GM12878 (cell line): ENCODE data around the gene ANKRD44. TPM values are rescaled to one million over a fixed set of nuclear protein-coding genes. Genes with fewer than 3 reads are reported as not detected.

Experiments used
- E4F1 ChIP-seq: fragments of 450-650 bp; IDR thresholded peaks from 2 replicates; pipeline ENCODE4 v1.6.1; 2018; ENCODE audit warnings: borderline replicate concordance, mild to moderate bottlenecking; ENCODE audit not compliant: partially characterized antibody
- ELK1 ChIP-seq: IDR thresholded peaks from 2 replicates; pipeline ENCODE4 v1.6.1; 2012; ENCODE audit warnings: low read depth, low read length, improper control_type of control experiment
- JUNB ChIP-seq: IDR thresholded peaks from 2 replicates; pipeline ENCODE4 v1.6.1; 2016; ENCODE audit warnings: antibody characterized with exemption, mild to moderate bottlenecking
- KDM1A ChIP-seq: fragments of 200-600 bp; sonication (generic); IDR thresholded peaks from 2 replicates; pipeline ENCODE4 v1.6.1; 2016; ENCODE audit warnings: borderline replicate concordance
- NR2C1 ChIP-seq: fragments of 450-650 bp; IDR thresholded peaks from 2 replicates; pipeline ENCODE4 v1.6.1; 2017; ENCODE audit warnings: antibody characterized with exemption, mild to moderate bottlenecking, moderate library complexity
- PBX3 ChIP-seq: IDR thresholded peaks from 2 replicates; pipeline ENCODE4 v1.6.1; 2011; ENCODE audit warnings: mild to moderate bottlenecking, low read depth, low read length, moderate library complexity; ENCODE audit not compliant: insufficient replicate concordance
- SP1 ChIP-seq: IDR thresholded peaks from one replicate; pipeline ENCODE4 v1.6.1; 2011; ENCODE audit warnings: low read depth, low read length
- SUZ12 ChIP-seq: fragments of 200-600 bp; sonication (generic); IDR thresholded peaks from one replicate; pipeline ENCODE4 v1.6.1; 2018; ENCODE audit warnings: antibody characterized with exemption, mild to moderate bottlenecking; ENCODE audit not compliant: unreplicated experiment
- YY1 ChIP-seq: IDR thresholded peaks from 2 replicates; pipeline ENCODE4 v1.6.1; 2011; ENCODE audit warnings: low read depth, mild to moderate bottlenecking, low read length
- ZBTB4 ChIP-seq: fragments of 450-650 bp; formaldehyde crosslinking; IDR thresholded peaks from 2 replicates; pipeline ENCODE4 v1.4.0; 2022; ENCODE audit warnings: mild to moderate bottlenecking, moderate library complexity
- polyA plus RNA-seq, 11 experiments: library from polyadenylated mRNA; depleted of rRNA in 4 of 11; unstranded in 6 of 11; stranded (reverse) in 5 of 11; fragments of >200 nt; fragmentation: Nextera tagmentation in 4 of 11; fragmentation: Illumina TruSeq in 1 of 11; extraction: Ambion mirVana in 4 of 11; extraction: Trizol in 1 of 11; gene quantifications; 1 replicate in 1 of 11; 2 replicates in 10 of 11; pipeline versions ENCODE4 v1.2.1 to v1.2.3, GENCODE V29; 2011 to 2016; ENCODE audit warnings: inconsistent platforms in 2 of 11, missing spikeins in 2 of 11, low read depth in 1 of 11
- total RNA-seq, 4 experiments: library from RNA; depleted of rRNA in 3 of 4; stranded (reverse); fragments of >200 nt in 3 of 4; fragmentation: Illumina TruSeq in 1 of 4; extraction: Trizol in 1 of 4; gene quantifications; 2 replicates each; pipeline versions ENCODE4 v1.2.1 to v1.2.3, GENCODE V29; 2013 to 2021

Gene ANKRD44
- total and polyA plus RNA-seq, 10 of the 15 experiments (the other 5 are each of a cell fraction or from before 2014, with no cell fraction given): 19.1 to 99.1 (median 59.6) TPM

GRCh38 chr2:197182668-197183067, 127.9 kb downstream of the ANKRD44 start (continued):
- TF ChIP-seq JUNB (no peak), NR2C1 (no peak), YY1 (no peak), SUZ12 (no peak), PBX3 (no peak), ELK1 (no peak), SP1 (no peak), ZBTB4 (CRISPR knock-in tag) (no peak), KDM1A (no peak), E4F1 (no peak)
